Neural cell (in vitro differentiated cells): ENCODE results near the gene UGT1A6. TPM values are rescaled to one million over a fixed set of nuclear protein-coding genes. Genes with fewer than 3 reads are reported as not detected.
"Not testable (repeated sequence)": the region's sequence is repeated elsewhere in the genome, so short reads cannot be mapped to it uniquely, and the experiment has no call there.

ENCODE experiments used
- H2AFZ ChIP-seq: fragments of 200-600, 300-800 bp; sonication (generic), shearing (Covaris generic); 2 replicates; pipeline ENCODE4 v1.6.0; 2014; ENCODE audit warnings: low read depth, mild to moderate bottlenecking, antibody characterized with exemption, low read length, moderate library complexity
- H3F3A ChIP-seq: fragments of 200-600 bp; shearing (Covaris generic); 2 replicates; pipeline ENCODE4 v1.6.1; 2016; ENCODE audit warnings: mild to moderate bottlenecking, moderate library complexity, mixed read lengths, antibody characterized with exemption, low read length; ENCODE audit not compliant: insufficient read depth, poor library complexity, severe bottlenecking
- H3K27ac ChIP-seq: fragments of 200-600, 300-800 bp; sonication (generic), shearing (Covaris generic); 2 replicates; pipeline ENCODE4 v1.5.1; 2014; ENCODE audit warnings: mild to moderate bottlenecking, low read length, moderate library complexity
- H3K27me3 ChIP-seq: fragments of 300-800, 200-600 bp; sonication (generic), shearing (Covaris generic); 2 replicates; pipeline ENCODE4 v1.6.0; 2014; ENCODE audit warnings: mild to moderate bottlenecking, low read depth, low read length, moderate library complexity; ENCODE audit not compliant: insufficient read depth
- H3K36me3 ChIP-seq: fragments of 300-800, 200-600 bp; sonication (generic), shearing (Covaris generic); 2 replicates; pipeline ENCODE4 v1.5.1; 2014; ENCODE audit warnings: mild to moderate bottlenecking, antibody characterized with exemption, low read length, moderate library complexity; ENCODE audit not compliant: insufficient read depth
- H3K4me2 ChIP-seq: fragments of 300-800, 200-600 bp; sonication (generic), shearing (Covaris generic); 2 replicates; pipeline ENCODE4 v1.6.0; 2014; ENCODE audit warnings: mild to moderate bottlenecking, low read length
- H3K4me3 ChIP-seq: fragments of 300-800, 200-600 bp; sonication (generic), shearing (Covaris generic); 2 replicates; pipeline ENCODE4 v1.5.1; 2014; ENCODE audit warnings: mild to moderate bottlenecking, low read length, moderate library complexity
- H3K79me2 ChIP-seq: fragments of 200-600 bp; shearing (Covaris generic); replicated peaks from 2 replicates; pipeline ENCODE4 v1.6.0; 2014; ENCODE audit warnings: mild to moderate bottlenecking, low read length, moderate library complexity; ENCODE audit not compliant: insufficient read depth
- H3K9ac ChIP-seq: fragments of 300-800, 200-600 bp; sonication (generic), shearing (Covaris generic); 2 replicates; pipeline ENCODE4 v1.6.1; 2016; ENCODE audit warnings: mild to moderate bottlenecking, low read length, mixed read lengths
- H3K9me2 ChIP-seq: fragments of 200-600 bp; shearing (Covaris generic); 2 replicates; pipeline ENCODE4 v1.6.1; 2016; ENCODE audit warnings: mild to moderate bottlenecking, low read length, mixed read lengths; ENCODE audit not compliant: insufficient read depth
- H3K9me3 ChIP-seq: fragments of 200-600, 300-800 bp; sonication (generic), shearing (Covaris generic); 2 replicates; pipeline ENCODE4 v1.6.1; 2016; ENCODE audit warnings: mild to moderate bottlenecking, mixed run types, low read length, moderate library complexity, mixed read lengths
- H4K20me1 ChIP-seq: fragments of 200-600 bp; shearing (Covaris generic); 2 replicates; pipeline ENCODE4 v1.6.1; 2016; ENCODE audit warnings: mild to moderate bottlenecking, mixed run types; ENCODE audit not compliant: insufficient read depth
- EP300 ChIP-seq: fragments of 450-650 bp; conservative IDR thresholded peaks from 2 replicates; pipeline ENCODE4 v1.6.1; 2014; ENCODE audit warnings: antibody characterized with exemption, mild to moderate bottlenecking, moderate library complexity; ENCODE audit not compliant: poor library complexity, severe bottlenecking
- EZH2 ChIP-seq: fragments of 200-600, 300-800 bp; shearing (Covaris generic), sonication (generic); IDR thresholded peaks from 2 replicates; pipeline ENCODE4 v1.6.1; 2014; ENCODE audit warnings: antibody characterized with exemption, low read length, borderline replicate concordance, mild to moderate bottlenecking; ENCODE audit not compliant: insufficient read depth, poor library complexity, severe bottlenecking
- POLR2AphosphoS5 ChIP-seq: IDR thresholded peaks from 2 replicates; pipeline ENCODE4 v1.6.1; 2012
- RAD21 ChIP-seq: fragments of 450-650 bp; conservative IDR thresholded peaks from 2 replicates; pipeline ENCODE4 v1.6.1; 2014; ENCODE audit warnings: antibody characterized with exemption, mild to moderate bottlenecking, moderate library complexity
- TAF1 ChIP-seq: IDR thresholded peaks from 2 replicates; pipeline ENCODE4 v1.6.1; 2012; ENCODE audit warnings: low read depth
- polyA plus RNA-seq: library from polyadenylated mRNA; depleted of rRNA; stranded (reverse); fragments of >200 nt; gene quantifications from 2 replicates; pipeline ENCODE4 v1.2.3, GENCODE V29; 2014
- TF ChIP-seq, protein P1 (sequence below): IDR thresholded peaks from 2 replicates; pipeline ENCODE4 v1.6.1; 2012; ENCODE audit warnings: borderline replicate concordance
- TF ChIP-seq, protein P2 (sequence below): fragments of 450-650 bp; IDR thresholded peaks from 2 replicates; pipeline ENCODE4 v1.5.1; 2014; ENCODE audit warnings: antibody characterized with exemption, mild to moderate bottlenecking, moderate library complexity; ENCODE audit not compliant: poor library complexity, severe bottlenecking

Gene UGT1A6
- polyA plus RNA-seq, 1 donor from 2014 or later = not detected

DNA sequence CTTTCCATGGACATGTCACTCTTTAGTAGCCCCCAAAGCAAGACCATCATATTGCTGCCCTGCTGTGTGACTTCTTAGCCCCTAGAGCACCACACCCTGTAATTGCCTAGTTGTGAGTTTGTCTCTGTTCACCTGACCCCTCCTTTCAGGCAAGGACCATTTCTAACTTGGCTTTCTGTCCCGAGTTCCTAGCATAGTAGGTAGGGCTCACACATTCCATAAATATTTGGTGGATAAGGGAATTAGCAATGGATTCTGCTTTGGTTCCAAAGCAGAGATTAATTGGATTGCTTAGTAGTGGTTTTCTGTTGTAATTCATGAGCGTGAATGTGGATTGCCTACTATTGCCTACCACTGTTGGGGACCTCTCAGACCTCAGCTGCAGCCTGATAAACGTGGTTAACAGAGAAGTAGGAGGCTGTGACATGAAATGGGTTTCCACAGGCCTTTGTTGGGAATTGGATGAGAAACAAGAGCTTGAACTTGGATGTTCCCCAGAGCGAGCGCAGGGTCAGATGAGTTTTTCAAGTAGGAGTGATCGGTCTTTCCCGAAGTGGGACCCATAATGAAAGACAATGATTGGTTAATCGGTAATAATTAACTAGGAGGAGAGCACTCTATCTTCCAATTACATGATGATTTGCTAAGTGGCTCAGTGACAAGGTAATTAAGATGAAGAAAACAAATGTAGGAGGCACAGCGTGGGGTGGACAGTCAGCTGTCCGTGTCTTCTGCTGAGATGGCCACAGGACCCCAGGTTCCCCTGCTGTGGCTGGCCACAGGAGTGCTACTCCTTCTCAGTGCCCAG, 54.0 kb downstream of the UGT1A6 start:
- no peak overlapping the region for H3K9ac ChIP-seq
- no peak overlapping the region for H3K4me2 ChIP-seq
- H3K4me3 ChIP-seq = no peak overlapping the region
- H3K27me3 ChIP-seq = no peaks in the 10 kb centered on the region
- no peak overlapping the region for H3K27ac ChIP-seq
- H3K36me3 ChIP-seq = no peaks in the 10 kb centered on the region
- no peak overlapping the region for H2AFZ ChIP-seq
- no peaks in the 10 kb centered on the region for H3K9me3 ChIP-seq
- TF ChIP-seq POLR2AphosphoS5 (no peak), TAF1 (no peak)
- TF ChIP-seq, protein P1, sequence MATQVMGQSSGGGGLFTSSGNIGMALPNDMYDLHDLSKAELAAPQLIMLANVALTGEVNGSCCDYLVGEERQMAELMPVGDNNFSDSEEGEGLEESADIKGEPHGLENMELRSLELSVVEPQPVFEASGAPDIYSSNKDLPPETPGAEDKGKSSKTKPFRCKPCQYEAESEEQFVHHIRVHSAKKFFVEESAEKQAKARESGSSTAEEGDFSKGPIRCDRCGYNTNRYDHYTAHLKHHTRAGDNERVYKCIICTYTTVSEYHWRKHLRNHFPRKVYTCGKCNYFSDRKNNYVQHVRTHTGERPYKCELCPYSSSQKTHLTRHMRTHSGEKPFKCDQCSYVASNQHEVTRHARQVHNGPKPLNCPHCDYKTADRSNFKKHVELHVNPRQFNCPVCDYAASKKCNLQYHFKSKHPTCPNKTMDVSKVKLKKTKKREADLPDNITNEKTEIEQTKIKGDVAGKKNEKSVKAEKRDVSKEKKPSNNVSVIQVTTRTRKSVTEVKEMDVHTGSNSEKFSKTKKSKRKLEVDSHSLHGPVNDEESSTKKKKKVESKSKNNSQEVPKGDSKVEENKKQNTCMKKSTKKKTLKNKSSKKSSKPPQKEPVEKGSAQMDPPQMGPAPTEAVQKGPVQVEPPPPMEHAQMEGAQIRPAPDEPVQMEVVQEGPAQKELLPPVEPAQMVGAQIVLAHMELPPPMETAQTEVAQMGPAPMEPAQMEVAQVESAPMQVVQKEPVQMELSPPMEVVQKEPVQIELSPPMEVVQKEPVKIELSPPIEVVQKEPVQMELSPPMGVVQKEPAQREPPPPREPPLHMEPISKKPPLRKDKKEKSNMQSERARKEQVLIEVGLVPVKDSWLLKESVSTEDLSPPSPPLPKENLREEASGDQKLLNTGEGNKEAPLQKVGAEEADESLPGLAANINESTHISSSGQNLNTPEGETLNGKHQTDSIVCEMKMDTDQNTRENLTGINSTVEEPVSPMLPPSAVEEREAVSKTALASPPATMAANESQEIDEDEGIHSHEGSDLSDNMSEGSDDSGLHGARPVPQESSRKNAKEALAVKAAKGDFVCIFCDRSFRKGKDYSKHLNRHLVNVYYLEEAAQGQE = no peak
- no peaks in the 10 kb centered on the region for H4K20me1 ChIP-seq
- H3K79me2 ChIP-seq = no peaks in the 10 kb centered on the region
- no peaks in the 10 kb centered on the region for H3K9me2 ChIP-seq
- no peaks in the 10 kb centered on the region for H3F3A ChIP-seq

DNA sequence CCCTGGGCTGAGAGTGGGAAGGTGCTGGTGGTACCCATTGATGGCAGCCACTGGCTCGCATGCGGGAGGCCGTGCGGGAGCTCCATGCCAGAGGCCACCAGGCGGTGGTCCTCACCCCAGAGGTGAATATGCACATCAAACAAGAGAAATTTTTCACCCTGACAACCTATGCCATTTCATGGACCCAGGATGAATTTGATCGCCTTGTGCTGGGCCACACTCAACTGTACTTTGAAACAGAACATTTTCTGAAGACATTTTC, 54.5 kb downstream of the UGT1A6 start:
- Histone ChIP-seq H3K9me2 (no peaks in the 10 kb centered on the region), H3K27me3 (no peaks in the 10 kb centered on the region), H3F3A (no peaks in the 10 kb centered on the region), H3K4me2 (no peak overlapping the region), H3K79me2 (no peaks in the 10 kb centered on the region), H3K27ac (no peak overlapping the region), H3K36me3 (no peaks in the 10 kb centered on the region), H3K9me3 (no peaks in the 10 kb centered on the region), H2AFZ (no peak overlapping the region), H3K9ac (no peak overlapping the region), H4K20me1 (no peaks in the 10 kb centered on the region), H3K4me3 (no peak overlapping the region)
- no peak for TF ChIP-seq TAF1
- TF ChIP-seq EZH2 = no peak
- TF ChIP-seq RAD21 = no peak
- TF ChIP-seq, protein P2, sequence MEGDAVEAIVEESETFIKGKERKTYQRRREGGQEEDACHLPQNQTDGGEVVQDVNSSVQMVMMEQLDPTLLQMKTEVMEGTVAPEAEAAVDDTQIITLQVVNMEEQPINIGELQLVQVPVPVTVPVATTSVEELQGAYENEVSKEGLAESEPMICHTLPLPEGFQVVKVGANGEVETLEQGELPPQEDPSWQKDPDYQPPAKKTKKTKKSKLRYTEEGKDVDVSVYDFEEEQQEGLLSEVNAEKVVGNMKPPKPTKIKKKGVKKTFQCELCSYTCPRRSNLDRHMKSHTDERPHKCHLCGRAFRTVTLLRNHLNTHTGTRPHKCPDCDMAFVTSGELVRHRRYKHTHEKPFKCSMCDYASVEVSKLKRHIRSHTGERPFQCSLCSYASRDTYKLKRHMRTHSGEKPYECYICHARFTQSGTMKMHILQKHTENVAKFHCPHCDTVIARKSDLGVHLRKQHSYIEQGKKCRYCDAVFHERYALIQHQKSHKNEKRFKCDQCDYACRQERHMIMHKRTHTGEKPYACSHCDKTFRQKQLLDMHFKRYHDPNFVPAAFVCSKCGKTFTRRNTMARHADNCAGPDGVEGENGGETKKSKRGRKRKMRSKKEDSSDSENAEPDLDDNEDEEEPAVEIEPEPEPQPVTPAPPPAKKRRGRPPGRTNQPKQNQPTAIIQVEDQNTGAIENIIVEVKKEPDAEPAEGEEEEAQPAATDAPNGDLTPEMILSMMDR = no peak
- no peak for TF ChIP-seq EP300
- TF ChIP-seq POLR2AphosphoS5 = no peak

DNA sequence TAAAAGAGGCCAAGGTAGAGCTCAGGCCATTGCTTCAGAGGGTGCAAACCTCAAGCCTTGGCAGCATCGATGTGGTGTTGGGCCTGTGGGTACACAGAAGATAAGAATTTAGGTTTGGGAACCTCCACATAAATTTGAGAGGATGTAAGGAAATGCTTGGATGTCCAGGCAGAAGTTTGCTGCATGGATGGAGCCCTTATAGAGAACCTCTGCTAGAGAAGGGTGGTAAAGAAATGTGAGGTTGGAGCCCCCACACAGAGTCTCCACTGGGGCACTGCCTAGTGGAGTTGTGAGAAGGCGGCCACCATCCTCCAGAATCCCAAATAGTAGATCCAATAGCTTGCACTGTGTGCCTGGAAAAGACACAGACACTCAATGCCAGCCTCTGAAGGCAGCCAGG, 58.0 kb downstream of the UGT1A6 start:
- H3K4me2 ChIP-seq, H3K9ac ChIP-seq, H3K9me2 ChIP-seq, H3K4me3 ChIP-seq, H2AFZ ChIP-seq, H3K9me3 ChIP-seq, H4K20me1 ChIP-seq, H3K27me3 ChIP-seq, H3K36me3 ChIP-seq, H3K27ac ChIP-seq, H3F3A ChIP-seq, H3K79me2 ChIP-seq: not testable (repeated sequence)

DNA sequence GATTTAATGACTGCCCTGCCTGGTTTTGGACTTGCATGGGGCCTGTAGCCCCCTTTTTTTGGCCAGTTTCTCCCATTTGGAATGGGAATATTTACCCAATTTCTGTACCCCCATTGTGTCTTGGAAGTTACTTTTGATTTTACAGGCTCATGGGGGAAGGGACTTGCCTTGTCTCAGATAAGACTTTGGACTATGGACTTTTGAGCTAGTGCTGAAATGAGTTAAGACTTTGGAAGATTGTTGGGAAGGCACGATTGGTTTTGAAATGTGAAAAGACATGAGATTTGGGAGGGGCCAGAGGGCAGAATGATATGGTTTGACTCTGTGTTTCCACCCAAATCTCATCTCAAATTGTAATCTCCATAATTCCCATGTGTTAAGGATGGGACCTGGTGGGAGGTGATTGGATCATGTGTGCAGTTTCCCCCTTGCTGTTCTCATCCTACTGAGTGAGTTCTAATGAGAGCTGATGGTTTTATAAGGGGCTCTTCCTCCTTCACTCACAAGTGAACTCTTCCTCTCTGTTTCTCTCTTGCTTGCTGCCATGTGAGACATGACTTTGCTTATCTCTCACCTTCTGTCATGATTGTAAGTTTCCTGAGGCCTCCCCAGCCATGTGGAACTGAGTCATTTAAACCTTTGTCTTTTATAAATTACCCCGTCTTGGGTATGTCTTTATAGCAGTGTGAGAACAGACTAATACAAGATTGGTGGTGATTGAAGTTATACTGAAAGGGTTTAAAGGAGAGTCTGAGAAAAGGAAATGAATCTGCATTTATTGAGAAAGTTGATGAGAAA, 58.7 kb downstream of the UGT1A6 start:
- H4K20me1 ChIP-seq, H3K4me3 ChIP-seq, H3K79me2 ChIP-seq, H3K9me3 ChIP-seq, H2AFZ ChIP-seq, H3K27me3 ChIP-seq, H3K9ac ChIP-seq, H3F3A ChIP-seq, H3K4me2 ChIP-seq, H3K36me3 ChIP-seq, H3K9me2 ChIP-seq, H3K27ac ChIP-seq: not testable (repeated sequence)
